Activated T-helper 17 cell treated with anti-CD3 and anti-CD28 coated beads, Interleukin-2, amount 50 U/mL, for 72 hours (primary cell): ENCODE measurements around the gene RASSF3. TPM values are rescaled to one million over a fixed set of nuclear protein-coding genes. Genes with fewer than 3 reads are reported as not detected.
A peak's percentile ranks its signal among the peaks of the same experiment; 100 is the strongest.
"Not testable (repeated sequence)": the region's sequence is repeated elsewhere in the genome, so short reads cannot be mapped to it uniquely, and the experiment has no call there.

ENCODE experiments used
- ATAC-seq: fragments of 150-1000 bp; cut with Tn5 transposase; replicated peaks from 2 replicates; pipeline ENCODE4 v1.10.0; 2021; ENCODE audit warnings: mild to moderate bottlenecking, moderate library complexity
- H3K27ac Mint-ChIP-seq: one replicate; pipeline ENCODE4 v1.8.0; 2022; ENCODE audit warnings: mixed read lengths
- H3K27me3 Mint-ChIP-seq: one replicate; pipeline ENCODE4 v1.8.0; 2022; ENCODE audit warnings: mixed read lengths
- H3K36me3 Mint-ChIP-seq: one replicate; pipeline ENCODE4 v1.8.0; 2022; ENCODE audit warnings: low read depth, mild to moderate bottlenecking, mixed read lengths
- H3K4me1 Mint-ChIP-seq: one replicate; pipeline ENCODE4 v1.8.0; 2022; ENCODE audit warnings: mixed read lengths
- H3K4me3 Mint-ChIP-seq: one replicate; pipeline ENCODE4 v1.8.0; 2022; ENCODE audit warnings: mild to moderate bottlenecking, mixed read lengths
- H3K9me3 Mint-ChIP-seq: one replicate; pipeline ENCODE4 v1.8.0; 2022; ENCODE audit warnings: mixed read lengths
- total RNA-seq, 2 donors: library from RNA; stranded (reverse); gene quantifications; one replicate each; pipeline ENCODE4 v1.2.3, GENCODE V29; 2022

RASSF3 gene
- total RNA-seq, 2 donors from 2014 or later: 31.0 to 43.9 TPM

DNA sequence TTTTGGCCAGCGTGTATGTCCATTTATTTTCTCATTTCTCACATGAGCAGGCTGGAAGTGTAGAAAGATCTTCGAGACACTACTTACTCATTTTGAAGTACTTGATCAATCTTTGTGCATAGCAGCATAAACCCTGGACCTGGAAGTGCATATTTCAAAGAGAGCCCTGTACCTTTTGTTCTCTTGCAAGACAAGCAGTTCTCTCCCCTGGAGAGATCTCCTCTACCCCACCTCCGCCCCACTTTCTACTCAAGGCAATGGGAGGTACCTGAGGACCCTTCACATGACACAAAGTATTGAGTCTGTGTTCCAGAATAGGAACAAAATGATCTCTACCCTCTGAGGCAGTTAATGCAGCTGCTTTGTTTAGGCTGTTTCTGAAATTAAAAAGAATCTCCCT is 27.4 kb upstream of the RASSF3 start:
- no peaks in the 10 kb centered on the region for H3K36me3 Mint-ChIP-seq
- H3K4me1 Mint-ChIP-seq: peaks cover 12% of the 10 kb centered on the region
- H3K4me3 Mint-ChIP-seq: peak overlapping the region; percentile 77
- no peaks in the 10 kb centered on the region for H3K9me3 Mint-ChIP-seq
- peak overlapping the region; percentile 91 for H3K27ac Mint-ChIP-seq
- H3K27me3 Mint-ChIP-seq: no peaks in the 10 kb centered on the region
- no peak for ATAC-seq

DNA sequence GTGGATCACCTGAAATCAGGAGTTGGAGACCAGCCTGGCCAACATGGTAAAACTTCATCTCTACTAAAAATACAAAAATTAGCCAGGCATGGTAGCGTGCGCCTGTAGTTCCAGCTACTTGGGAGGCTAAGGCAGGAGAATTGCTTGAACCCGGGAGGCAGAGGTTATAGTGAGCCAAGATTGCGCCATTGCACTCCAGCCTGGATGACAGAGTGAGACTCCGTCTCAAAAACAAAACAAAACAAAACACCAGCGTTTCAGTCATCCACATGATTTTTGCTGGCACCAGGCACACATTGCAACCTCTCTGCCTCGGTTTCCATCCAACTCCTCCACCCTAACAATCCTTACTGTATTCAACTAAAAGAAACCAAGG is 26.9 kb upstream of the RASSF3 start:
- ATAC-seq, H3K36me3 Mint-ChIP-seq, H3K27me3 Mint-ChIP-seq, H3K9me3 Mint-ChIP-seq: not testable (repeated sequence)
- Mint-ChIP-seq H3K4me3 (peak overlapping the region; percentile 77), H3K4me1 (peaks cover 12% of the 10 kb centered on the region), H3K27ac (peak overlapping the region; percentile 91)

DNA sequence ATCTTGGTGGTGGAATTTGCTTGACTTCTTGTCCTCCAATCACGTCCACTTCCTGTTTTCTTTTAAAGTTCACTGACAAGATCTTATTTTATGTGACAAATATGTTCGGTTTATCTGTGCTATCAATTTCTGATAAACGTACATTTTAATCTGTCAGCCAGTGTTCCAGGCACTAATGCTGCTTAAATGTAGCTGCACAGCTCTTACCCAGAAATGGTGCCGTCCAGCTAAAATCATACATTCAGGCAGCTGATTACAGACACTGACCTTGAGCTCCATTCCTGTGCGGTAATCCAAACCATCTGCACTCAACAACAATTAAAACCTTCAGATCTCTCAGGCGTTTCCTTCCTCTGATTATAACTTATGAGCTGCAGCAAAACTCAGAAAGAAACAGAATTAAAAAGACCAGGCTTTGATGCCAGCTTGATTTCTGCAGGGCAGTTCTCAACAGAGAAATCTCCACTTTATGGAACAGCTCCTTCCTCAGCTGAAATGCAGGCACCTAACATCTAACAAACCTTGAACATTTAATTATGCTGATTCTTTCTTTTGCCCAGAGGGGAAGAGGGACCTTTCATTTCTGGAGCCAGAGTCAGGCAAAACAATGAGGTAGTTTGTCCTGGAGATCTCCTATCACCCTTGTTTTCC is 26.4 kb upstream of the RASSF3 start:
- no peaks in the 10 kb centered on the region for H3K36me3 Mint-ChIP-seq
- no peaks in the 10 kb centered on the region for H3K9me3 Mint-ChIP-seq
- H3K27ac Mint-ChIP-seq: peak overlapping the region; percentile 91
- peak overlapping the region; percentile 77 for H3K4me3 Mint-ChIP-seq
- H3K4me1 Mint-ChIP-seq: peaks cover 12% of the 10 kb centered on the region
- peak; percentile 47 for ATAC-seq
- no peaks in the 10 kb centered on the region for H3K27me3 Mint-ChIP-seq

DNA sequence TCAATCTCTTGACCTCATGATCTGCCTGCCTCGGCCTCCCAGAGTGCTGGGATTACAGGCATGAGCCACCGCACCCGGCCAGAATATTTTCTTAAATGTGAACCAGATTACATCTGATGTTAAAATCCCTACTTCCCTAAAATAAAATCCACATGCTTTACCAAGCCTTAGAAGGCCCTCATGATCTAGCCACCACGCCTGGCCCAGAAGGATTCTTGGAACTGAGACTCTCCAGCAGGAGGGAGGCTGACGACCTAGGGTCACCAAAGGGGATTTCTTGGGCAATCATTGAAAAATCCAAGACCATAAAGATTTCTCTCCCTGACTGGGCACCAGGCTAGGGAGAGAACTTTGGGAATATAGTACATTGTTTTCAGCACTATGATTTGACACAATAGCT is 25.2 kb upstream of the RASSF3 start:
- H3K9me3 Mint-ChIP-seq: no peaks in the 10 kb centered on the region
- no peak for ATAC-seq
- H3K4me1 Mint-ChIP-seq: peaks cover 12% of the 10 kb centered on the region
- no peaks in the 10 kb centered on the region for H3K27me3 Mint-ChIP-seq
- H3K27ac Mint-ChIP-seq: no peak overlapping the region
- peak overlapping the region; percentile 77 for H3K4me3 Mint-ChIP-seq
- no peaks in the 10 kb centered on the region for H3K36me3 Mint-ChIP-seq

DNA sequence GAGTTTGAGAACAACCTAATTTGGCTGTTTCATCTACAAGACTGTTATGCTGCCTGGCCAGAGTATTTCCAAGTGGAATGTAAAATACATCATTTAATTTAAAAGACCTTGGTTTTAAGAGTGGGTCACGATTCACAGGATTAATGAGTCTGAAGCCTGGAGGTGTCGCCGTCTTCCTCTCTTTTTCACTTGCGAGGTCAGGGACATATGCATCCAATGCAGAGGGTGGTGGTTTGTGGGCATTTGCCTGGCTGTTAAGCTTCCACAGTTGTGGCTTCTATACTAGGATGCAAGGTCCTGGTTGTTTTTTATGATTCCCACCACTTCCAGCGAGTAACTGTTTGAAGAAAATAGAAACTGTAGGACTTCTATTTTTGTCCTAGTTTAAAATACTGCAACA is 22.8 kb upstream of the RASSF3 start:
- Mint-ChIP-seq H3K36me3 (no peaks in the 10 kb centered on the region), H3K4me3 (no peak overlapping the region), H3K27me3 (no peaks in the 10 kb centered on the region), H3K4me1 (peaks cover 12% of the 10 kb centered on the region), H3K27ac (no peak overlapping the region), H3K9me3 (no peaks in the 10 kb centered on the region)
- ATAC-seq: no peak

DNA sequence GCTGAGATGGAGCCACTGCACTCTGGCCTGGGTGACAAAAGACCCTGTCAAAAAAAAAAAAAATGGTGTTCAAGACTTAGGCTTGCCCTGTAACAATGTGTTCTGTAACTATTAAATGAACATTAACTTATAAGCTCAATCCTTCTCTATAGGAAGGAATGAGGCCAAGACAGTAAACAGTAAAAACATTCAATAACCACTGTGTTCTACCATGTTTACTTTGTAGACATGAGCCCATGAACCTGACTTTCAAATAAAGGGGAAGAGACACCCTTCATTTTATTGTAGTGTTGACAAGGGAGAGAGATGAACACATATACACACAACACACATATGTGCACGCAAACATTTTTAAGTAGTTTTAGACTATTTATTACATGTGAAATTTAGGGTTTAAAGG is 20.1 kb upstream of the RASSF3 start:
- Mint-ChIP-seq H3K27me3 (no peaks in the 10 kb centered on the region), H3K27ac (no peak overlapping the region), H3K9me3 (no peaks in the 10 kb centered on the region), H3K4me3 (no peak overlapping the region), H3K4me1 (peaks cover 1% of the 10 kb centered on the region), H3K36me3 (no peaks in the 10 kb centered on the region)
- ATAC-seq: no peak

DNA sequence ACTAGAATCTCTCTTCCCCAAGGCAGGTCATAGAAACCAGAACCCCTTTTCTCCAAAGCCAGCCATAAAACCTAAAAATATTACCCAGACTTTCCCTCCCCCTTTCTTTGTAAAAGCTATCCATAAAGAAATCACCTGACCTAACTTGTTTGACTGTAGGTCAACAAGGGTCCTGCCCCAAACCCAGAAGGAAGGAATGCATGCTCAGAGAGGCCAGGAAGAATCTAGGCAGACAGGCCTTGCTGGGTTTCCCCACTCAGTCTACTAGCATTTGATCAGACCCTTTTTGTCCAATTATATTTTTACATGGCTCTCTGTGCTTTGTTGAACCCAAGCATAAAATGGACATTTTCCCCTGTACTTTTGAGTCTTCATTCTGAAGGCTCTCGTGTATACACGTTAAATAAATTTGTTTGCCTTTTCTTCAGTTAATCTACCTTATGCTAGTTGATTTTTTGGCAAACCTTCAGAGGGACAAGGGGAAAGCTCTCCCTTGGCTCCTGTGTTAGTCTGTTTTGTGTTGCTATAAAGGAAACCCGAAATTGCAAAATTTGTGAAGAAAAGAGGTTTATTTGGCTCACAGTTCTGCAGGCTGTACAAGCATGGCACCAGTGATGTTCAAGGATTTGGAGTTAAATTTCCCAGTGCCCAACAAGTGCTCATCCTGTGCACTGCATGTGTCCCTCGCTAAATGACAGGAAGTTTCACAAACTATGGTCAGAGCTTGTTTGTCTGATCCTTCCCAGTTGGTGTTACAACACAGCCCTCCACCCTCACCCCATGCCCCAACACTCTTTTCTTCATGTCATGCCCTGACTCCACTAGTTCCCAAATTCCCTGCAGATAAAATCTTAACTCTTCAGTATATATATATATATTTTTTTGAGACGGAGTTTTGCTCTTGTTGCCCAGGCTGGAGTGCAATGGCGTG is 14.2 kb upstream of the RASSF3 start:
- ATAC-seq: no peak
- Mint-ChIP-seq H3K4me1 (peaks cover 33% of the 10 kb centered on the region), H3K36me3 (no peaks in the 10 kb centered on the region), H3K9me3 (no peaks in the 10 kb centered on the region), H3K4me3 (no peak overlapping the region), H3K27ac (no peak overlapping the region), H3K27me3 (no peaks in the 10 kb centered on the region)

DNA sequence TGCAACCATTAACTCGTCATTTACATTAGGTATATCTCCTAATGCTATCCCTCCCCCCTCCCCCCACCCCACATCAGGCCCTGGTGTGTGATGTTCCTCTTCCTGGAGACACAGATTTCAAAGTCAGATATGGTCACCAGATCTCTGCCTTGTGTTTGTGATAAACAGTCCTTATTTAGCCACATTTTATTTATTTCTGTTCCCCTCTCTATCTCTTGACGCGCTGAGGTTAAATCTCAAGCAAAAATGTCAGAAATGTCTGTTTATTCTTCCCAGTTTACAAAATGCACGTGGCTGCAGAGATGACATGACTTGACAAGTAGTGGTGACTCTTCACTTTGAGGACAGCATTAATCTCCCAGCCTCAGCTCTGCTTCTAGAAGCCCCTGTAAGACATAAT is 11.5 kb upstream of the RASSF3 start:
- H3K27ac Mint-ChIP-seq: peak overlapping the region; percentile 73
- no peaks in the 10 kb centered on the region for H3K27me3 Mint-ChIP-seq
- H3K4me1 Mint-ChIP-seq: peaks cover 33% of the 10 kb centered on the region
- ATAC-seq: peak; percentile 23
- H3K4me3 Mint-ChIP-seq: peak overlapping the region; percentile 86
- H3K36me3 Mint-ChIP-seq: no peaks in the 10 kb centered on the region
- no peaks in the 10 kb centered on the region for H3K9me3 Mint-ChIP-seq

DNA sequence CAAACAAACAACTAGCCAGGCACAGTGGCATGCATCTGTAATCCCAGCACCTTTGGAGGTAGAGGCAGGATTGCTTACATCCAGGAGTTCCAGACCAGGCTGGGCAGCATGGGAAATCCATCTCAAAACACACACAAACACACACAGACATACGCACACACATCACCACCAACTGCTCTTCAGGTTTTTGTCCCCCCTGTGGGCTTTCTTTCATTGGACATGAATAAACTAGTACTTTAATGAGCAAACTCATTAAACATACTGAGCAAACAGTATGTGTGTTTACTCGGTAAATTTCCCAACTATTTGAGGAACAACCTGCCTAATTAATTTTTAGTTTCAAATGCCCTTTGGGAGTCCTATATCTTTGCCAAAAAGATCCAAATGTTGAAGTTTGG is 10.1 kb upstream of the RASSF3 start:
- Mint-ChIP-seq H3K36me3 (no peaks in the 10 kb centered on the region), H3K4me1 (peaks cover 32% of the 10 kb centered on the region), H3K4me3 (peak overlapping the region; percentile 86), H3K27ac (peak overlapping the region; percentile 52), H3K27me3 (no peaks in the 10 kb centered on the region), H3K9me3 (no peaks in the 10 kb centered on the region)
- no peak for ATAC-seq

DNA sequence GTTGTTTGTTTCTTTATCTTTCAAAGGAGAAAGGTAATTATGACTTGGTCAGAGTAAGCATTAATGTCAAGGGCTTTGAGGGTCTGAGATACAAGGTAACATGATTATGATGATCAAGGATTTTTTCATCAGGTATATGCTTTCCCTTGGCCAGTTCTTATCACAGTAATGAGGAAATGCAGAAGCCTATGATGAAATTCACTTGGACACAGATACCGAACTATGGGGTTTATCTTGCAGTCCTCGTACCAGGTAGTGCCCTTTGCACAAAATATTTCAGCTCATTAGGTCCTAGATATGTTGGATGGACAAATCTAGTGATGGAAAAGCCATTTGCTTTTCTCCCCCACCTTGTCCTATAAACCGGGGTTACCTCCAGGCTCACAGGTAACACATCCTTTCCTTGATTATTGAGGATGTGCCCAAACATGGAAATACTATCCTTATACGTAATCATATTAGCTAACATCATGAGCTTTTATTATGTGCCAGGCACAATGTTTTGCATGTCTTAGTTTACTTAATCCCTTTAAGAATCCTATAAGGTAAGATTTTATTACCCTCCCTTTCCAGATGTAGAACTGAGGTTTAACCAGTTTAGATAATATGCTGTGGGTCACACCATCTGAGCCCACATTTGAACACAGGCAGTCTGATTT is 7.0 kb upstream of the RASSF3 start:
- H3K4me1 Mint-ChIP-seq: peaks cover 16% of the 10 kb centered on the region
- no peaks in the 10 kb centered on the region for H3K36me3 Mint-ChIP-seq
- no peaks in the 10 kb centered on the region for H3K9me3 Mint-ChIP-seq
- no peak overlapping the region for H3K27ac Mint-ChIP-seq
- H3K4me3 Mint-ChIP-seq: no peak overlapping the region
- H3K27me3 Mint-ChIP-seq: no peaks in the 10 kb centered on the region
- ATAC-seq: no peak

DNA sequence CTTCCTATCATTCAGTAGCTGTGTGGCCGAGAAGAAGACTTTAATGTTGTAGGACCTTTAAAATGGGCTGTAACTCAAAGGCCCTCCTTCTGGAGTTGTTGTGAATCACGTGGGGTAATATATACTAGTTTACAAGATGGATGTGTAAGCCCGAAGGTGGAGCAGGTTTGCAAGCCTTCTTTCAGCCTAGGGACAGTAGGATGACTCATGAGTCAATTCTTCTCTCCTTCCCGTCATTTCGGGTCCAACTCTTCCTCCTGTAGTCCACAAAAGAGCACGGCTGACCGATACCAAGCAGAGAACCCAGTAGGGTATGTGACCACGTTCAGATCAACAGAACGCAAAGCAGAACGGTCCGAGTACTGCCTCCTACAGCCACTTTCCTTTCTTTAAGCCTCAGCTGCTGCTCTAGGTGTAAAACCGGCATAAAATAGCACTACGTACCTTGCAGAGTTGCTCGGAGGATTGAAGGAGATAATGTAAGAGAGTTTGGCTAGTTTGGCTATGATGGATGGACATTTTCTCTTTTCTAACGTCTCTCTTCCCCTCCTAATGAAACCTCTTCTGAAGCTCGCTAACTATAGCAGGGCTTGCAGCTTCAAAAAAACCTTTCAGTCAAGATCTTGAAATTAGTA is 1.3 kb upstream of the RASSF3 start:
- Mint-ChIP-seq H3K27me3 (no peaks in the 10 kb centered on the region), H3K36me3 (peaks cover 35% of the 10 kb centered on the region), H3K9me3 (no peaks in the 10 kb centered on the region), H3K27ac (peak overlapping the region; percentile 84), H3K4me3 (peak overlapping the region; percentile 91), H3K4me1 (peaks cover 16% of the 10 kb centered on the region)
- peak; percentile 60 for ATAC-seq

DNA sequence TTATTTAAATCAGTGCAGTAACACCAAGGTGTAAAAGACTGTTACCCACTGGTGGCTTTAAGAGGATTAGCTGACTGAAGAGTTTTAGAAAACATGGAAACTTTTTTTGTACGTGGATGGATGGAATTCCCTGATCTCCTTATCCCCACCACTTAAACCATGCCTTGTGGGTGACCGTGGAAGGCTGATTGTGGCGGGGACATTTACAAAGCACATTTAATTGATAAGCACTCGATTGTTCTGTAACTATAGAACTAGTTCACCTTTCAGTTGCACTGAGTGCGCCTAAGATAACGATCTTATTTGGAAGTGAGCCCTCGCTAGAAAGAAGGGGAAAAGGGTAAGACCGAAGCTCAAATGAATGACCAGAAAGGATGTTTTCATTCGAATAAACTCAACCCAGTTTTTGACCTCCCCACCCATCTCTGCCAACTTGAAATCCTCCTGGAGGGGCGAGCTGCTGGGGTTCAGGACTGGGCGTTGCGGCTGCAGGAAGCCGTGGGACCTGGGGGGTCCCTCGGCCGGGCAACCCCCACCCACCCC is 688 bp upstream of the RASSF3 start:
- Mint-ChIP-seq H3K9me3 (no peaks in the 10 kb centered on the region), H3K4me1 (peaks cover 20% of the 10 kb centered on the region), H3K27me3 (no peaks in the 10 kb centered on the region), H3K27ac (peak overlapping the region; percentile 84), H3K4me3 (peak overlapping the region; percentile 91), H3K36me3 (peaks cover 41% of the 10 kb centered on the region)
- peak; percentile 2 for ATAC-seq

DNA sequence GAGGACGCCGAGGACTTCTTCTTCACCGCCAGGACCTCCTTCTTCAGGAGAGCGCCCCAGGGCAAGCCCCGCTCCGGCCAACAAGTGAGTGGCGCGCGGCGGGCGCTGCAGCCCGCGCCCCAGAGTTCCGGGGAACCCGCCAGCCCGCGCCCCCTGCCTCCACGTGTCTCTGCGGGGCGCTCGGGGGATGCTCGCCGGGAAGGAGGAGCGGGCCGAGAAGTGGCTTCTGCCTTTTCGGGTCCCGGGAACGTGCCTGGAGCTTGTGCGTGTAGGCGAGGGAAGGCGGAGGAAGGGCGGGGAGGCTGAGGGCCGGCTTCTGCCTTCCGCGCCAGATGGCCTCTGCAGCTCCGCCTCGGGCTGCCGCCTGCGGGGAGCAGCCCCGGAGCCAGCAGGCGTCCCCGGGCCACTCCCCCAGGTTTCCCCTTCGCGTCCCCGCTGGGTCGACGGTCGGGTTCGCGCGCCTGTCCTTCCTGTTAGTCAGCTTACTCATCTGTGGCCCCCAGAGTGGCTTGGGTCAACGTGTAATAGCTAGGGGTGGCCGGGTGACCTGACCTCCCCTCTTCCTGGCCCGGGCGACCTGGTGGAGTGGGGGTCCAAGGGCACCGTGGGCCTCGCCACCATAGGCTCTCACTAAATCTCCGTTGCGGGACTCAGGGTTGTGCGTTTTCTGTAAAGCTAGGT is 505 bp downstream of the RASSF3 start:
- H3K27me3 Mint-ChIP-seq: no peaks in the 10 kb centered on the region
- ATAC-seq: peak; percentile 52
- no peaks in the 10 kb centered on the region for H3K9me3 Mint-ChIP-seq
- peak overlapping the region; percentile 91 for H3K4me3 Mint-ChIP-seq
- peak overlapping the region; percentile 90 for H3K27ac Mint-ChIP-seq
- H3K4me1 Mint-ChIP-seq: peaks cover 26% of the 10 kb centered on the region
- peaks cover 53% of the 10 kb centered on the region for H3K36me3 Mint-ChIP-seq
